RKO (cell line): ENCODE measurements around the gene MADD.

Experiments used
- DNase-seq: peaks from one replicate; pipeline ENCODE4 v3.0.0-alpha.2; 2016; ENCODE audit warnings: low spot score

Gene MADD

GRCh38 chr11:47269829-47270305 lies at the start of gene MADD:
TSS of gene MADD (plus strand) at chr11:47270133.
- peak; percentile 89 for DNase-seq

- peak; percentile 77 for DNase-seq
Measured at GRCh38 chr11:47220401-47220821, 49.5 kb upstream of the MADD start.

GRCh38 chr11:47222696-47223095 lies 47.2 kb upstream of the MADD start:
- DNase-seq = no peak

GRCh38 chr11:47225552-47226400 lies 44.2 kb upstream of the MADD start:
- DNase-seq = no peak

- no peak for DNase-seq
Measured at GRCh38 chr11:47229161-47229560, 40.8 kb upstream of the MADD start.

- DNase-seq = no peak
Measured at GRCh38 chr11:47233051-47233450, 36.9 kb upstream of the MADD start.

GRCh38 chr11:47233989-47234668 lies 35.8 kb upstream of the MADD start:
- DNase-seq = peak; percentile 27

- no peak for DNase-seq
Measured at GRCh38 chr11:47234669-47235100, 35.2 kb upstream of the MADD start.

- DNase-seq = no peak
Measured at GRCh38 chr11:47235163-47235562, 34.8 kb upstream of the MADD start.

- DNase-seq = peak; percentile 30
Measured at GRCh38 chr11:47236482-47236881, 33.5 kb upstream of the MADD start.

GRCh38 chr11:47239852-47240251 lies 30.1 kb upstream of the MADD start:
- no peak for DNase-seq

- peak; percentile 67 for DNase-seq
Measured at GRCh38 chr11:47241841-47242301, 28.1 kb upstream of the MADD start.

GRCh38 chr11:47242596-47243192 lies 27.2 kb upstream of the MADD start:
- DNase-seq = no peak

GRCh38 chr11:47243454-47243853 lies 26.5 kb upstream of the MADD start:
- no peak for DNase-seq

GRCh38 chr11:47244448-47245350 lies 25.2 kb upstream of the MADD start:
- DNase-seq = no peak

- DNase-seq = no peak
Measured at GRCh38 chr11:47245611-47246357, 24.1 kb upstream of the MADD start.

- DNase-seq = no peak
Measured at GRCh38 chr11:47247502-47247901, 22.4 kb upstream of the MADD start.

- peak; percentile 59 for DNase-seq
Measured at GRCh38 chr11:47248304-47248663, 21.6 kb upstream of the MADD start.

GRCh38 chr11:47248664-47249377 lies 21.1 kb upstream of the MADD start, which contains the start of gene ACP2:
TSS of gene ACP2 (minus strand) at chr11:47248814. CDS start at chr11:47248789, 25 bp downstream.
- DNase-seq = peak; percentile 92

- DNase-seq = peak; percentile 27
Measured at GRCh38 chr11:47249378-47249715, 20.6 kb upstream of the MADD start.
